GM19351 (cell line): Measurements from ENCODE around the gene A2ML1.
"Not testable (repeated sequence)": the region's sequence is repeated elsewhere in the genome, so short reads cannot be mapped to it uniquely, and the experiment has no call there.

Source experiments
- ATAC-seq: cut with Tn5 transposase; IDR thresholded peaks from one replicate; pipeline ENCODE4 v1.9.1; 2021; ENCODE audit warnings: mild to moderate bottlenecking, moderate library complexity; ENCODE audit not compliant: unreplicated experiment

The A2ML1 gene

DNA sequence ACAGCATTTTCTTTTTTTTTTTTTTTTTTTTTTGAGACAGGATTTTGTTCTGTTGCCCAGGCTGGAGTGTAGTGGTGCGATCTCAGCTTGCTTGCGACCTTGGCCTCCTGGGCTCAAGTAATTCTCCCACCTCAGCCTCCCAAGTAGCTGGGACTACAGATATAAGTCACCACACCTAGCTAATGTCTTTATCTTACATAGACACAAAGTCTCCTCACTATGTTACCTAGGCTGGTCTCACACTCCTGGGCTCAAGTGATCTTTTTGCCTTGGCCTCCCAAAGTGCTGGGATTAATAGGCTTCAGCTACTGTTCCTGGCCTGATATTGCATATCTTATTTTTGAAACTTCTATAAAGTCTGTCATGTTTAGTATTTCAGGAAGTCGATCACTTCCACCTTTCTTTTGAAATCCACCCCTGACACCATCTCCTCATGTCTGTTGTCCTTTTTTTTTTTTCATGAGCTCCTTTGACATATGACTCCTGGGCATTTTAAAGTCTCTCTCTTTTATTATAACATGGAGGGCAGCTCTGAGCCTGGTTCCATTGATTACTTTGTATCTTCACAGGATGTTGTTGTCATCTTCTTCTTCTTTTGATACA, 5.9 kb upstream of the A2ML1 start:
- ATAC-seq: no peak

DNA sequence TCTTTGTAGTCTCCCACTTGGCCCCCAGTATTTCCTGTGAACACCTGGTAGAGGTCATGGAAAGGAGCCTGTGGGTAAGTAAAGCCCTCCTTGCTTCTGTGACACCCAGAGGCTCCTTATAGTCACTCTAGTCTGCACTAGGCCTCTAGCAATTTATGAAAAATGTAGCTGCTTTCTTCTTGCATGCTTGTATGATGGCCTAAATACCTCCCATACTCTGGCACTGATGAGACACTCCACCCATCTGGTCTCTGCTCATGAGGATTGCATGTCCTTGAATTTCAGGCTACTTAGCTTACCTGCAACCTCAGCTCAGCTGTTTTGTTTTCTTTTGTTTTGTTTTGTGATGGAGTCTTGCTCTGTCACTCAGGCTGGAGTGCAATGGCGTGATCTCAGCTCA, 4.6 kb upstream of the A2ML1 start:
- ATAC-seq: no peak

DNA sequence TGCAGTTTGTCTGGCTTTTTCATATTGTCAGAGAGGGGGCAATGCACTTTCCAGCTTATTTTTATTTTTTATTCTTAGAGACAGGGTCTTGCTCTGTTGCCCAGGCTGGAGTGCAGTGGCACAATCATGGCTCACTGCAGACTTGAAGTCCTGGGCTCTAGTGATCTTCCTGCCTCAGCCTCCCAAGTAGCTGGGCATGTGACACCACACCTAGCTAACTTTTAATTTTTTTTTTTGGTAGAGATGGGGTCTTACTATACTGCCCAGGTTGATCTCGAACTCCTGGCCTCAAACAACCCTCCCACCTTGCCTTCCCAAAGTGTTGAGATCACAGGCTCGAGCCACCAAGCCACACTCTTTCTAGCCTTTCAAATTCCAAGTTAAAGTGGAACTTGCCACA, 3.9 kb upstream of the A2ML1 start:
- ATAC-seq: no peak

DNA sequence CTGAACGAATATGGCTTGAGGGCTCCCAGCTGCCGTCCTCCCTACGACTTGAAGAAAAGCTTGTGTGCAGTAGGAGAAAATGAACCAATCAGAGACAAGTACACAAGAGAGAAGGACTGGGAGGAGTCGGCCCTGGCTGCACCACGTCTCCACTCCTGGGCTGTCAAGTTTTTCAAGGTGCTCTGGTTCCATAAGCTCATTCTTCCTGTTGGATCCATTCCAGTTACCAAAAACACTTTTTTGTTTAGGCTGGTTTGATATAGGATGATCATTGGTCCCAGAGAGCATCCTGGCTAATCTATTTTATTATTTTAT, 2.8 kb upstream of the A2ML1 start:
- ATAC-seq: no peak

DNA sequence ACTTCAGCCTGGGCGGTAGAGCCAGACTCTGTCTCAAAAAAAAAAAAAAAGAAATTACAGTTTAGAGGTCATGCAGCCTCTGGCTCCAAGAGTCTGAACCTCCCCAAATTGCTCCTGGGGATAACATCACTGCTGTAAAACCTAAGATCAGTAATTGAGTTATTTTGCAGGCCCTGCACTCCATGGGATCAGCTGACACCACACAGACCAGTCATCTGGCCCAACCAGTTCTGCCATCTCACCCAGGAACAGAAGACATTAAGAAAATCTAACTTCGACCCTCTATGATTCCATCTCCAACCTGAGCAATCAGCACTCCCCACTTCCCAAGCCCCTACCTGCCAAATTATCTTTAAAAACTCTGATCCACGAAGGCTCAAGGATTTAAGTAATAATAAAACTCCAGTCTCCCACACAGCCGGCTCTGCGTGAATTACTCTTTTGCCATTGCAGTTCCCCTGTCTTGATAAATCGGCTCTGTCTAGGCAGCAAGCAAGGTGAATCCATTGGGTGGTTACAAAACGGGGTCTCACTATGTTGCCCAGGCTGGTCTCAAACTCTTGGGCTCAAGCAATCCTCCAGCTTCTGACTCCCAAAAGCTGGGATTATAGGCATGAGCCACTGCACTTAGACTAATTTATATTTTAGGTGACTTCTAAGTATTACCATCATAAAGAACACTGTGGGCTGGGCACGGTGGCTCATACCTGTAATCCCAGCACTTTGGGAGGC, 1.6 kb upstream of the A2ML1 start:
- ATAC-seq: not testable (repeated sequence)

DNA sequence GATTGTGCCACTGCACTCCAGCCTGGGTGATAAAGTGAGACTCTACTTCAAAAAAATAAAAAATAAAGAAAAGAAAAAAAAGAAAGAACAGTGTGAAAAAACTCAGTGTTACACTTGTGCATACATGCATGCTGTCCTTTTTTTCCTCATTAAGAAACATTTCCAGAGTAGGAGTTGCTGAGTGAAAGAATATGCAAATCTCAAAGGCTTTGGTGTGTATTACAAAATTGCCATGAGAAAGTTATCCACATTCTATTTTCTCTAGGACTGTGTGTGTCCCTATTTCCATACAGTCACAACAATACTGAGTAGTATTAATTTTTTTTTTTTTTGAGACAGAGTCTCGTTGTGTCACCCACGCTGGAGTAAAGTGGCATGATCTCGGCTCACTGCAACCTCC, 830 bp upstream of the A2ML1 start:
- no peak for ATAC-seq

DNA sequence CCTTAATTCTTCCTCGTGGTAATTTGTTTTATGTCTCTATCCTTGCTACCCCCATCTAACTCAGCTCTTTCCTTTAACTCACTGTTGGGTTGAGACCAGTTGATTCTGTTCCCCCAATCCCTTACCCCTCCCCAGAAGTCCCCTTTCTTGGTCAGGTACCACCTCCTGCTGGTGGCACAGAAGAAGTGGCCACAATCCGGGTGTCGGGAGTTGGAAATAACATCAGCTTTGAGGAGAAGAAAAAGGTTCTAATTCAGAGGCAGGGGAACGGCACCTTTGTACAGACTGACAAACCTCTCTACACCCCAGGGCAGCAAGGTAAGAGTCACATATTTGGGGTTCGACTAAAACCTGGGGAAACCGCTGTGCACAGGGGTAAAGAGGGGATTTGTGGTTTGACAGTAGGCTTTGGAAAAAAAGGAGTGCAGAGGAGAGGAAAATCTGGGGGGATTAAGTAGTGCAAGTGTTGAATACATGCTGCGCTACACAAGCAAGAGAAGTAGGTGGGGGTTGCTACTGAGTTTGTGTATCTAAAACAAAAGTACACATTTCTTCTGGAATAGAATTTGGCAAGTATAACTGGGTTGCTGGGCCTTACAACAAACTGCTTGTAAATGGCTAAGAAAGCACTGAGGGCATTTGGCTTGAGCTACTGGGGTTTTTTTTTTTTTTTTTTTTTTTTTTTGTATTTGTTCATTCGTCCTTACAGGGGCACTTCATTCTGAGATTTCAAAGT, 1.3 kb downstream of the A2ML1 start:
- ATAC-seq: no peak

DNA sequence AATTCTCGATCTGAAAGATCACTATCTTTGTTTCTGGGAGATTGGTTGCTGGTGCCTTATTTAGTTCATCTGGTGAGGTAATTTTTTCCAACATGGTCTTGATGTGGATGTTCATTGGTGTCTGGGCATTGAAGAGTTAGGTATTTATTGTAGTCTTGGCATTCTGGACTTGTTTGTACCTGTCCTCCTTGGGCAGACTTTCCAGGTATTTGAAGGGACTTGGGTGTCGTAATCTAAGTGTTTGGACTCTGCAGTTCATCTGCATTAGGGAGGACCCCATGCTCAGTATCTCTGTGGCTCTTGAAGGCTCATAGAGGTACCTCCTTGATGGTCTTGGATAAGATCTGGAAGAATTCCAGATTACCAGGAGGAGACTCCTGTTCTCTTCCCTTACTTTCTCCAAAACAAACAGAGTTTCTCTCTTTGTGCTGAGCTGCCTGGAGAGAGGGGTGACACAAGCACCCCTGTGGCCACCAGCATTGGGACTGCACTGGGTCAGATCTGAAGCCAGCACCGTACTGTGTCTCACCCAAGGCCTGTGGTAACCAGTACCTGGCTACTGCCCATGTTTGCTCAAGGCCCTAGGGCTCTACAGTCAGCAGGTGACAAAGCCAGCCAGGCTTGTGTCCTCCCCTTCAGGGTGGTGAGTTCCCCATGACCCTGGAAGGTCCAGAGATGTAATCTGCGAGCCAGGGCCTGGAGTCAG, 5.3 kb downstream of the A2ML1 start:
- no peak for ATAC-seq

DNA sequence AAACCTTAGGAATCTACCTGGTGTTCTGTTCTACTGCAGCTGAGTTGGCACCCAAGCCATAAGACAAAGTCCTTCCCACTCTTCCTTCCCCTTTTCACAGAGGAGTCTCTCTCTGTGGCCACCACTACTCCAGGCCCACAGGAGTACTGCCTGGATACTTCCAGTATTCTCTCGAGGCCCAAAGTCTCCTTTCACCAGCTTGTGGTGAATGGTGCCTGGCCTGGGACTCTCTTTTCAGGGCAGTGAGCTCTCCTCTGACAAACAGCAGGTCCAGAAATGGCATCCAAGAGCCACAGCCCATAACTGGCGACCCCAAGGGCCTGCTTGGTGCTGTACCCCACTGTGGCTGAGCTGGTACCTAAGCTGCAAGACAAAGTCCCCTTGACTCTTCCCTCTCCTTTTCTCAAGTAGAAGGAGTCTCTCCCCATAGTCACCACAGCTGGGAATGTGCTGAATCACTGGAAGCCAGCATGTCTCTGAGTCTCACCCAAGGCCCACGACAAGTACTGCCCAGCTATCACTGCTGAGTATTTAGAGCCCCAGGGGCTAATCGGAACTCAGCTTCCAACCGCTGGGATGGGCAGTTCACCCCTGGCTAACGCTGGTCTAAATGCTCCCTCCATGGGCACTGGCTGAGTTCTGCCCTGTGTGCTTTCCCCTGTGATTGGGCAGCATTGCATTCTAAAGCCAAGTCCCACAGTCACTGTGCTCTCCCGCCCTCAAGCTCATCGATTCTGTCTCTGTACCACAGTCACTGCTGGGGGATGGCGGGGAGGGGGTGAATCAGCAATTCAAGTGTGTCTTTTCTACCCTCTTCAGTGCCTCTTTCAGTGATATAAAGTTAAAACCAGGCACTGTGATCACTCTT, 6.1 kb downstream of the A2ML1 start:
- ATAC-seq: no peak

DNA sequence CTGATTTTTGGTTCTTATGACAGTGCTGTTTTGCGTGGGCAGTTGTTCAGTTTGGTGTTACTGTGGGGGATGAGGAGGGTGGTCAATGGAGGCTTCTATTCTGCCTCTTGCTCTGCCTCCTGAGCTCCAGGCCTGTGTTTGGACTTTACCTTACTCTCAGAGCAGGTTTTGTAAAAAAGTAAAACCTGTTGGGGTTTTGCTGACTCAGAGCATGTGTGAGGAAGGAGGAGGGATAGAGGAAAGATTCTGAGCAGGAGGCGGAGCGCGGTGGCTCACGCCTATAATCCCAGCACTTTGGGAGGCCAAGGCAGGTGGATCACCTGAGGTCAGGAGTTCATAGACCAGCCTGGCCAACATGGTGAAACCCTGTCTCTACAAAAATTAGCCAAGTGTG, 6.7 kb downstream of the A2ML1 start:
- ATAC-seq: no peak

DNA sequence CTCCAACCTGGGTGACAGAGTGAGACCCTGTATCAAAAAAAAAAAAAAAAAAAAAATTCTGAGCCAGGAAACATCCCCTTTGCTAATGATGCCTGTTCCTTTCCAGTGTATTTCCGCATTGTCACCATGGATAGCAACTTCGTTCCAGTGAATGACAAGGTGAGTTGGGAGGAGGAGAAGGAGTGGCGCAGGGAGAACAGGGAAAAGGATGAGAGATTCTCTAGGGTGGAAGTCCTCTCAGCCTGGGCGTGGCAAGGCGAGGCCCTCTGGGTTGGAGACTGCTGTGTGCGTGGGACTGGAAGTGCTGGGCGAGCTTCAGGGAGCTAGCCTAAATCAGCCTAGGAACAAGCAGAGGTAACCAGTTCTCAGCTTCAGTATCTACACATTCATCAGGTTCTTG, 7.2 kb downstream of the A2ML1 start:
- ATAC-seq: no peak

DNA sequence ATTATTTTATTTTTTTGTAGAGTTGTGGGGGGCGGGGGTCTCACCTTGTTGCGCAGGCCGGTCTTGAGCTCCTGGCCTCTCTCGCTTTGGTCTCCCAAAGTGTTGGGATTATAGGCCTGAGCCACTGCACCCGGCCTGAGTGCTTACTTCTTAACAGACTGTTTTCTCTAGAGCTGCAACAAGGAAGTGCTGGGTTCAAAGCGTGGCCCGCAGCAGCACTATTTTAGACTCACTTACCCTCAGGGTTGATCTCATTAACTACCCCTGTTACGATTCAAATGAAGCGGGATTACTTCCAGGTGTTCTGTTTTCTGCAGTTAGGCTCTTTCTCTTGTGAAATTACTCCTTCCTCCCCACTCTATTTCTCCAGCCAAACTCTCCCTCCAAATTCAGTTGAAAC, 8.7 kb downstream of the A2ML1 start:
- ATAC-seq: no peak

DNA sequence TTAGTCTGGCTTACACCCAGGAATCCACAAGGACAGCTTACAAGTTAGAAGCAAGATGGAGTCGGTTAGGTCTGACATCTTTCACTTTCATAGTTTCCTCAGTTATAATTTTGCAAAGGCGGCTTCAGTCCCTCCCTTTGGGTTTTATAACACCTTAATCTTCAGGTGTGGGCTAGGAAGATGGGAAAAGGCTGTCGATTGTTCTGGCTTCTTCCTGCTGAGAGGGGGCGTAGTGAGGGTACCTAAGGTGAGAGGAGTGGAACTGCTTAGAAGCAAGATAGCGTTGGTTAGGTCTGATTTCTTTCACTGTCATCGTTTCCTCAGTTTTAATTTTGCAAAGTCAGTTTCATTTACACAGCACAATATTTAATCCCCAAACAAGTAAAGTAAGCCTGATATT, 10.1 kb downstream of the A2ML1 start:
- no peak for ATAC-seq

DNA sequence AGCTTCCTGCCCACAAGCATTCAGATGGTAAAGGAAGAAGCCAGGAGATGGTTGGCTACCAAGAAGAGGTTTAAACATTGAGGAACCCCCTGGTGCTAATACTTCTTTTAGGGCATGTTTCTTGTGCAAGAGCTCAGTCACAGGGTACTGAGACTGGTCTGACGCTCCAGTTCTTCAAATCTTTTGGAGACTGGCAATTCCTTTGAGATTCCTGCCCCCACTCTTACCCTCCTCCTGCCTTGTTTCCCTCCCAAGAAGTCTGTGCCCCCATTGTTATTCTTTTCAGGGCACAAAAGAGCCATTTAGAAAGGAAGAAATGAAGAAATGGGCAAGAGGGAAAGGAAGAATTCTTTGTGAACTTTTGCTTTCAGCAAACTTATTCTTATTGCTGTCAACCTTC, 11.8 kb downstream of the A2ML1 start:
- no peak for ATAC-seq

DNA sequence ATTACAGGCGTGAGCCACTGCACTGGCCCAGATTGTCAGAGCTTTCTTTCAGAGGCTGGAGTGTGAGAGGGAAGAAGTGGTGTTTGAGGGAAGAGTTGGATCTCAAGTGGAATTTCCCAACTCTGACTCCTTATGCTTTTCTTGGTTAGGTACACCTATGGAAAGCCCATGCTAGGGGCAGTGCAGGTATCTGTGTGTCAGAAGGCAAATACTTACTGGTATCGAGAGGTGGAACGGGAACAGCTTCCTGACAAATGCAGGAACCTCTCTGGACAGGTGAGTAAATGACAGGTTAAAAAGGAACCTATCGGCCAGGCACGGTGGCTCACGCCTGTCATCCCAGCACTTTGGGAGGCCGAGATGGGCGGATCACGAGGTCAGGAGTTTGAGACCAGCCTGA, 14.9 kb downstream of the A2ML1 start:
- no peak for ATAC-seq

DNA sequence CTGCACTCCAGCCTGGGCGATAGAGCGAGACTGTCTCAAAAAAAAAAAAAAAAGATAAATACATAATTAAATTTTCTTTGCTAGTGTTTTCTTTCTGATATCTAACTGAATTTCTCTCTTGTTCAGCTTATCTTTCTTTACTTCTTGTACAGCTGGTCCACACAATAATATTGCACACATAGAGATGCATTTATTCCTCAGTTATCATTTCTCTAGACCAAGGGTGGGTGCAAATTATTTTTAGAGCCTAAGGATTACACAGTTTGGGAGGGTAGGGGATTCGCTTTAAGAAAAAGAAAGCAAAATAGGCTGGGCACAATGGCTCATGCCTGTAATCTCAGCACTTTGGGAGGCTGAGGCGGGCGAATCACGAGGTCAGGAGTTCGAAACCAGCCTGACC, 17.9 kb downstream of the A2ML1 start:
- no peak for ATAC-seq

DNA sequence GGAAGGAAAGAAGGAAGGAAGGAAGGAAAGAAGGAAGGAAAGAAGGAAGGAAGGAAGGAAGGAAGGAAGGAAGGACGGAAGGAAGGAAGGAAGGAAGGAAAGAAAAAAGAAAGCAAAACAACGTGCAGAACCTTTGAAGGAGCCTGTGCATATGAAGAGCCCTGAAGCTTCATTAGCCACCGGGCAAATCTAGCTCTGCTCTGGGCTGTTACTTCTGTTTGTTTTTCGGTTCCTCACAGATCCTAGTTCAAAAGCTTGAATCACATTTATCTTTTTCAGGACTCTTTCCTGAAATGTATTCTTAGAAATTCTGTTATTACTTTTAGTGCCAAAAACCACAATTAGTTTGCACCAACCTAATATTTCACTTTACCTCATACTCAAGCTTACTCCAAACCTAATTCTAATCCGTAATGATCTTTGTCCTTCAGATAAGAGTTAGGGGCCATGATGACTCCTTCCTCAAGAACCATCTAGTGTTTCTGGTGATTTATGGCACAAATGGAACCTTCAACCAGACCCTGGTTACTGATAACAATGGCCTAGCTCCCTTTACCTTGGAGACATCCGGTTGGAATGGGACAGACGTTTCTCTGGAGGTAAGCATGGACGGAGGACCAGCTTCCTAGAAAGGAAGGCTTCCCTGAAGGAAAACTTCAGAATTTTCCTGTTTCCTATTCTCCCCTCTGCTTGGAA, 18.7 kb downstream of the A2ML1 start:
- no peak for ATAC-seq

DNA sequence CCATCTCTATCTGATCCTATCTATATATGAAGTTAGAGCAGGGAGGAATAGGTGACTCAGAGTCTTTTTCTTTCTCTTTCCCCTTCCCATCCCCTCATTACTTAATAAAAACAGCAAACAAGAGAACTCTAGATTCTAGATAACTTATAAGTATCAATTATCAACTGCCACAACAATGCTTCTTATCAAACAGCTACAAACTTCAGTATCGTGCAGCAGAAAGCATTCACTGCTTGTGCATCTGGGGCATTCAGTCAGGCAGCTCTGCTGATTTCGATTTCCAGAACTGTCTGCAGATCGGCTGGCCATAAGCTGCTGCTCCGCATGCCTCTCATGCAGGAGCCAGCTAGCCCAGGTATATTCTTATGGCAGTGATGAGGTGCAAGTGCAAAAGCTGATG, 19.4 kb downstream of the A2ML1 start:
- no peak for ATAC-seq

DNA sequence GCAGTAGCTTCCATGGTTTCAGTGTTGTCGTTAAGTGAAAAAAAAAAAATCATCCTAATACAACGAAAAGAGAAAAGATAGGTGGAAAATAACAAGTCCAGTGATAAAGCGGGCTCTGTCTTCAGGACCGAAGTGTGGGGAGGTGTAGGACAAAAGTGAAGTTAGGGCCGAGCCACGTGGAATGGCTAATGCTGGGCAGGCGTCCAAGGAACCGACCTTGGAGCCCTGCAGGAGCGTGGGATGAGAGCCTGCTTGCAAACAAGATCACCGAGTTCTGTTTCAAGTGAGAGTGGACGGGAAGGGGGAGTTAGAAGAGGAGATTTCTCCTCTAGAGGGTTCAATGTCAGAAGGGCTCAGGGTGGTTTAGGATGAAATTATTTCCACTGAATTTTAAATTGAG, 22.2 kb downstream of the A2ML1 start:
- no peak for ATAC-seq

DNA sequence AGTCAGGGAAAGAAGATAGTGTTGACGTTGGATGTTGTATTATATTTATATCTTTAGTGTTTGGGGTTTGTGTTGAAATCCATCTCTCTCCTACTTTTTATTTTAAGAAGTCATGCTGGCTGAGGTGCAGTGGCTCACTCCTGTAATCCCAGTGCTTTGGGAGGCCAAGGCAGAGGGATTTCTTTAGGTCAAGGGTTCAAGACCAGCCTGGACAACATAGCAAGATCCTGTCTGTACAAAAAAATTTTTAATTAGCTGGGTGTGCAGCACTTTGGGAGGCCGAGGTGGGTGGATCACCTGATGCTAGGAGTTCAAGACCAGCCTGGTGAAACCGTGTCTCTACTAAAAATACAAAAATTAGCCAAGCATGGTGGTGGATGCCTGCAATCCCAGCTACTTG, 23.9 kb downstream of the A2ML1 start:
- ATAC-seq: no peak
